GM18511 (cell line): ENCODE results near the gene ARHGAP36.

Experiments used
- ATAC-seq: cut with Tn5 transposase; IDR thresholded peaks from one replicate; pipeline ENCODE4 v1.9.1; 2021; ENCODE audit warnings: mild to moderate bottlenecking, moderate library complexity; ENCODE audit not compliant: unreplicated experiment

ARHGAP36 gene, protein sequence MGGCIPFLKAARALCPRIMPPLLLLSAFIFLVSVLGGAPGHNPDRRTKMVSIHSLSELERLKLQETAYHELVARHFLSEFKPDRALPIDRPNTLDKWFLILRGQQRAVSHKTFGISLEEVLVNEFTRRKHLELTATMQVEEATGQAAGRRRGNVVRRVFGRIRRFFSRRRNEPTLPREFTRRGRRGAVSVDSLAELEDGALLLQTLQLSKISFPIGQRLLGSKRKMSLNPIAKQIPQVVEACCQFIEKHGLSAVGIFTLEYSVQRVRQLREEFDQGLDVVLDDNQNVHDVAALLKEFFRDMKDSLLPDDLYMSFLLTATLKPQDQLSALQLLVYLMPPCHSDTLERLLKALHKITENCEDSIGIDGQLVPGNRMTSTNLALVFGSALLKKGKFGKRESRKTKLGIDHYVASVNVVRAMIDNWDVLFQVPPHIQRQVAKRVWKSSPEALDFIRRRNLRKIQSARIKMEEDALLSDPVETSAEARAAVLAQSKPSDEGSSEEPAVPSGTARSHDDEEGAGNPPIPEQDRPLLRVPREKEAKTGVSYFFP

GRCh38 chrX:131058136-131058868 is at the start of gene ARHGAP36:
Gene ARHGAP36, plus strand, starts transcription at chrX:131058346. Its CDS starts 23,320 bp downstream, at chrX:131081666.
- ATAC-seq, result no peak

GRCh38 chrX:131010186-131010585 is 48.0 kb upstream of the ARHGAP36 start:
- no peak for ATAC-seq

DNA sequence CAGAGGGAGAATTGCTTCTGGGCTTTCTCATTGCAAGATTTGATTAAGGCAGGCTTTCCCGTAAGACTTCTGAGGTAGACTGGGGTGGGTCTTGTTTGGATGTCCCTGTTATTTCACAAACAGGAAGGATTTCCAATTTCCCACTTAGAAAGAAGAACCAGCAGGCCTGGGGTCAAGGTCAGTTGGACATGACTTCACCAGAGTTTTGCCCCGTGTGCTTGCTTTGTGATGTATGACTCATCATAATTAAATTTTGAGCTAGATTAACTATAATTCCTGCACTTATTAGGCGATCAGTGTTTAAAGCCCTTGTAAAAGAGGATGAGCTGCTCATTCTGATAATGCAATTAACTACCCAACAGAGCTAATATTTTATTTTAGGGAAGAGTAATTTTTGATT is 32.8 kb upstream of the ARHGAP36 start:
- no peak for ATAC-seq

- no peak for ATAC-seq
Measured at GRCh38 chrX:131032354-131033230, 25.6 kb upstream of the ARHGAP36 start.

DNA sequence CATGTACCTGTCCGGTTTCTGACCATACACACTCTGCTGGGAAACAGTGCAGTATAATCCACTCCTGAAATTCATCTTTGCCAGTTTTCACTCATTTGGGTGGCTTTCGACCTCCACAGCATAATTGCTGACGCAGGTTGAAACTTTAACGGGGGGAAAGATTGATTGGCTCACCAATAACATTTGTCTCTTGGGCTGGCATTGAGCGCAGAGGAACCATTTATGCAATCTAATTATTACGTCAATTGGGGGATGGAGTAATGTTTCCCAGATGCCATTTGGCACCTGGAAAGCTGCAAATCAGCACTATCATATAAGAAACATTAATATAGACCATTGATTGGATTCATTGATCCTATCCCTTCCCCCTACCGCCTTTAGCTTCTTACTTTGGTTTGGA is 24.1 kb upstream of the ARHGAP36 start:
- no peak for ATAC-seq

- no peak for ATAC-seq
Measured at GRCh38 chrX:131040781-131041180, 17.4 kb upstream of the ARHGAP36 start.

DNA sequence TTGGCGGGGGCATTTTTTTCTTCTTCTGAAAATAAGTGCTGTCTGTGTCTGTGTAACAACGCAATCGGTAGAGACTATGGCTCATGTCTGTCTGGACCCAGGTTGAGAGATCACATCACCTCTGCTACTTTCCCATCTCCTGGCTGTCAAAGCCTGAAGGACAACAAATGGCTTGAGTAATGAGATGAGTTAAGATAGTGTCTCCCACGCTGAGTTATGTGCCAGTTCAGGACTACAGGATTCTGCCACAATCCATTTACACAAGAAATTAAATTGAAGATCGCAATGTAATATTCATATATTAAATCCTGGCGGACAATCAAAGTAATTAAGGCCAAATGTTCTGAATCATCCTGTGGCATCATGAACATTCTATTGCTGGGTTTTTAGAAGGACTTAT is 16.5 kb upstream of the ARHGAP36 start:
- ATAC-seq, result no peak

DNA sequence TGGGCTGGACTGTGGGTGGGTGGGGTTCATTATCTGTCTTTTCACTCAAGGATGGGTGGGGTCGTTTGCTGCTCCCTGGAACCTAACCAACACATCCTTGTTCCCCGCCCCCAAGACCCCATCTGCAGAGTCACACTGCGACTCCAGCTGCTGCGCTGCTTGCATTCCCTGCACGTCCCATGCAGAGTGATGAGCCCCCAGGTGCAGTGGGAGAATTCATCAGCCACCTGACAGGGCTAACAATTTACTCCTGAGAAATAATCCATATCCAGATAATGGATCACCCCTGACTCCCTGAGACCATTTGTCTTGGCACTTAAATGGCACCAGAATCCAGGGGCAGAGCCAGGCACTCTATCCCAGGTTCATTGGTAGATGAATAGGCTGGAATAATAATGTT is 12.4 kb upstream of the ARHGAP36 start:
- no peak for ATAC-seq

GRCh38 chrX:131046596-131046995 is 11.6 kb upstream of the ARHGAP36 start:
- no peak for ATAC-seq

GRCh38 chrX:131047180-131047579 is 11.0 kb upstream of the ARHGAP36 start:
- no peak for ATAC-seq

DNA sequence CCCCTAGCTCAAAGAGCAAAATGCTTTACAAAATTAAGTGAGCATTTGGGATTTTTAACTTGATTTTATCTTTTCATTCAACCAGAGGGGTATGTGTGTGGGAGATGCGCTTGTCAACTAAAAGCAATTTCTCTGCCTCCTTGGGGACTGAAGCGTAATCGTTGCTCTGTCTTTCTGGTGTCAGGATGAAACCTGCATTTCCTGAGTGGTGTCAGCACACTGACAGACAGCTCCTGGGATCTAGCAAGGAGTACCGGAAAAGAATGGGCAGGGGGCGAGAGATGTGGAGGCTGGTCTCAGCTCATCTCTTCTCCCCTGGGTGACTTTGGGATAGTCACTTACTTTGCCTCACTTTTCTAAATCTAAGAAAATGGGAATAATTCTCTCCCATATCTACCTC is 5.1 kb upstream of the ARHGAP36 start:
- ATAC-seq, result no peak

GRCh38 chrX:131054906-131055305 is 3.2 kb upstream of the ARHGAP36 start:
- no peak for ATAC-seq

- ATAC-seq, result no peak
Measured at GRCh38 chrX:131057706-131058105, 440 bp upstream of the ARHGAP36 start.

DNA sequence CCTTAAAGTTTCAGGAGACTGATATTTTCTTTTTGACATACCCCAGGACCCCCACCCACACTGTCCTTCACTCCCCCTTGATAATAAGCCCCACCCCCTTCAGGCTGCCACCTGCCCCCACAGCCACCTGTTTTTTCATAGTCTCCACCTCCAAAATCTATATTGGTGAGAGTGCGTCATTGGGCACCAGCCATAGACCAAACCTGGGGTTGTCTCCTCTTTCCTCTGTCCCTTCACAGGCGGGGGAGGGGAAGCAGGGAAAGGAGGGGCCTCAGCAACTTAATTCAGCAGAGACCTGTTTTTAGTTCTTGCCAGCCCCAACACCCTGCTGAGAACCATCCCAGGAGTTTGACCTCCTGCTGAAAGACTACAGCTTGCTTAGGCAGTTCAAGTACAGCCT is 1.1 kb downstream of the ARHGAP36 start:
- no peak for ATAC-seq

DNA sequence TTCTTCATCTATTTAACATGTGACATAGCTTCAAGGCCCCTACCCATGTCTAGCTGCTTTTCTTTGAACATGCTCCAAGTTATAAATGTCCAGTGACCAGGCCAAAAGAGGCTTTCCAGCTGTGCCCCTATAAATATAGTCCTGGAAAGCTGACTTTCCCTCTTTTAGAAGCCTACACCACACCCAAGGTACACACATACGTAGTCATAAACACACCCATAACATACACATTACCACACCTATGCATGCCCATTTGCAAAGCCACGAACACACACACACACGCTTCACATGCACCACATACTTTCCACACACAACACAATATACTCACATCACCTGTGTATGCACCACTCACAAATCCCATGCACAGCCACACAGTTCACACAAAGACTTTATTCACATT is 2.0 kb downstream of the ARHGAP36 start:
- no peak for ATAC-seq

GRCh38 chrX:131061306-131061705 is 3.2 kb downstream of the ARHGAP36 start:
- no peak for ATAC-seq

- ATAC-seq, result no peak
Measured at GRCh38 chrX:131063613-131064012, 5.5 kb downstream of the ARHGAP36 start.

DNA sequence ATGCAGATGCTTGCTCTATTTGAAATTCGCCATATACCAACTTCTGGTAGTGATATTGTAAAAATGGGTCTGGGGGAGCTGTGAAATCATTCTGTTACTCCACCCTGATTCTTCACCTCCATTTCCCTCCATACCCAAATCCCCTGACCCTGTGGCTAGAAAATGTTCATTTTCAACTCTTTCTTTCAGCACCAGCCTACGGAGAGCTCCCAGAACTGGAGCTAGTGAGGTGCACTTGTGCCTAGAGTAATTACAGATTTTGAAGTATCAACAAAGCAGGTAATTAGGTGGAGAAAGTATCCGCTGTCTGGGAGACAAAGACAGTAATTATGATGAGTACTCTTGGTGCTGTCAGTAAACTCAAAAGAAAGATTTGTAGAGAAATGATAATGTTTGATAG is 8.1 kb downstream of the ARHGAP36 start:
- ATAC-seq, result no peak

DNA sequence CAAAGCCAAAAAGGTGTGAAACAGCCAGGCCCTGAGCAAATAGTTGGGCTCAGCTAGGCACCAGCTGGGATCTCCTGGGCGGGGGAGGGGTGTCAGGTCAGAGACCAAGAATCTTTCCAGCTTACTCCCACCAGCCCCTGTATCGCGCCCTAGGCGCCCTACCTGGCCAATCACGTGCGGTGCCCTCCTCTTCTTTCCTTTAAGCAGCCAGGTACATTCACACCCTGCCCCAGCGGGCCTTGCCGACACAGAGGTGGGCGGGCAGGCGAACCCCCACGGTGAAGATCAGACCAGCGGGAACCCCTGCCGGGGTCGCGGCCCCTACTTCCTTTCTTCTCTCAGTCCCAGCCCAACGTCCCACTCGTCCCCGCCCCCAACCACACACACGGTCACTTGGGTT is 9.1 kb downstream of the ARHGAP36 start:
- ATAC-seq, result no peak

GRCh38 chrX:131067846-131068745 is 9.9 kb downstream of the ARHGAP36 start:
- no peak for ATAC-seq
